ENCODE data around the gene PTPN22. TPM values are rescaled to one million over a fixed set of nuclear protein-coding genes. Genes with fewer than 3 reads are reported as not detected.

The PTPN22 gene
- total RNA-seq, 1 experiment from 2014 or later: 0.38 TPM

DNA sequence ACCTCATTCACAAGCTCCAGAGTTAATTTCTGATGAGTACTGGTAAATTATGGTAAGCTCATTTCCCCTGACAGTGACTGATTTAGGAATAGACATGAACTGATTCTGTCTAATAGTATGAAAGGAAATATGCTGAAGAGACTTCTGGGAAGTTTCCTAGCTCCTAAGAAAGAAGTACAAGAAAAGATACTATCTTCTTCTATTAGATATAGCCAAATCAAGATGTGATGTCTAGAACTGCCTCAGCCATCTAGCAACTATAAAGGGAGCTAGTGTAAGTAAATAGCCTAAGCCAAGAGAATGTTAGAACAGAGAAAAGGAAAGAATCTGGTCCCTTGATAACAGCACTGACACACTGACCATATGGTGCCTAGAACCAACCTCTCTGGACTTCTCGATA is 101.5 kb downstream of the PTPN22 start:
- TF ChIP-seq CTCF (IDR thresholded peaks at IDR 0.05; ENCODE audit: unreplicated experiment): no peak
- Mint-ChIP-seq H3K27ac (ENCODE audit: unreplicated experiment) (no peak overlapping the region), H3K36me3 (ENCODE audit: insufficient read depth, unreplicated experiment) (no peaks in the 10 kb centered on the region), H3K4me1 (ENCODE audit: low read depth, unreplicated experiment) (no peaks in the 10 kb centered on the region), H3K27me3 (ENCODE audit: unreplicated experiment) (no peaks in the 10 kb centered on the region), H3K9me3 (ENCODE audit: low read depth, unreplicated experiment) (no peaks in the 10 kb centered on the region), H3K4me3 (ENCODE audit: low read depth, unreplicated experiment) (no peak overlapping the region)
- BruUV-seq (replicated peaks): no TSS peak
- intact Hi-C loops (cut with micrococcal nuclease; ENCODE audit: unreplicated experiment): no loop called here
- no peak for DNase-seq
- CTCF ChIA-PET: no interaction called here

- CTCF ChIA-PET: no interaction called here
- Mint-ChIP-seq H3K36me3 (ENCODE audit: insufficient read depth, unreplicated experiment) (no peaks in the 10 kb centered on the region), H3K4me1 (ENCODE audit: low read depth, unreplicated experiment) (no peaks in the 10 kb centered on the region)
Measured at GRCh38 chr1:113769601-113769970, 101.9 kb downstream of the PTPN22 start.

DNA sequence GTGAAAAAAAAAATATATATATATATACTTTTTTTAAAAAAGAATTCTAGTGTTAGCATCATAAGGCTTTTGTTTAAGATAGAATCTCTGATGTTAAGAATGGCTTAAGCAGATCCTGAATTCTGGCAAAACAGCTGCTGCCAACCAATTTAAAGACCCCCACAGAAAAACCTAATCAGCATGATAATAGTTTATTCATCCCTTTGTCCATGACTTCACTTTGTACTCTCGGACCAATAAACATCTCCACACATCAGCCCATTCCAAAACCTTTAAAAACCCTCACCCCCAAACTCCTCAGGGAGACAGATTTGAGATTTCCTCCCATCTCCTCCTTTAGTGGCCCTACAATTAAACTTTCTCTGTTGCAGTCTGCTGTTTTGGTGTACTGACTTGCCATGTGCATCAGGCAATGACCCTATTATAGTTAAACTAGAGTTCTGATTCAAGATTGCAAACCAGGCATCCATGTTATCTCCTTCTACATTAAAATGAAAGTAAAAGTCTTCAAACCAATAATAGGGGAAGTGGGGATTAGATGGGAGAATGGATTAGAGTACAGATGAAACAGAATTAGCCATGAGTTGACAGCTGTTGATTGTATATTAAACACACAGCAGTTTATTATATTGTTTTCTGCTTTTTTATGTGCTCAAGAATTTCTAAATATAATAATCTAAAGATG is 102.5 kb downstream of the PTPN22 start:
- Mint-ChIP-seq H3K4me3 (ENCODE audit: low read depth, unreplicated experiment) (no peak overlapping the region), H3K27ac (ENCODE audit: unreplicated experiment) (no peak overlapping the region), H3K9me3 (ENCODE audit: low read depth, unreplicated experiment) (no peaks in the 10 kb centered on the region), H3K4me1 (ENCODE audit: low read depth, unreplicated experiment) (no peaks in the 10 kb centered on the region), H3K36me3 (ENCODE audit: insufficient read depth, unreplicated experiment) (no peaks in the 10 kb centered on the region), H3K27me3 (ENCODE audit: unreplicated experiment) (no peaks in the 10 kb centered on the region)
- BruUV-seq (replicated peaks): no TSS peak
- intact Hi-C loops (cut with micrococcal nuclease; ENCODE audit: unreplicated experiment): no loop called here
- TF ChIP-seq CTCF (IDR thresholded peaks at IDR 0.05; ENCODE audit: unreplicated experiment): no peak
- no peak for DNase-seq
- CTCF ChIA-PET: no interaction called here

More at GRCh38 chr1:113769601-113769970, 101.9 kb downstream of the PTPN22 start:
- Mint-ChIP-seq H3K9me3 (ENCODE audit: low read depth, unreplicated experiment) (no peaks in the 10 kb centered on the region), H3K27me3 (ENCODE audit: unreplicated experiment) (no peaks in the 10 kb centered on the region), H3K27ac (ENCODE audit: unreplicated experiment) (no peak overlapping the region), H3K4me3 (ENCODE audit: low read depth, unreplicated experiment) (no peak overlapping the region)
- no peak for DNase-seq
- no TSS peak for BruUV-seq (replicated peaks)
- intact Hi-C loops (cut with micrococcal nuclease; ENCODE audit: unreplicated experiment): no loop called here
- TF ChIP-seq CTCF (IDR thresholded peaks at IDR 0.05; ENCODE audit: unreplicated experiment): no peak

DNA sequence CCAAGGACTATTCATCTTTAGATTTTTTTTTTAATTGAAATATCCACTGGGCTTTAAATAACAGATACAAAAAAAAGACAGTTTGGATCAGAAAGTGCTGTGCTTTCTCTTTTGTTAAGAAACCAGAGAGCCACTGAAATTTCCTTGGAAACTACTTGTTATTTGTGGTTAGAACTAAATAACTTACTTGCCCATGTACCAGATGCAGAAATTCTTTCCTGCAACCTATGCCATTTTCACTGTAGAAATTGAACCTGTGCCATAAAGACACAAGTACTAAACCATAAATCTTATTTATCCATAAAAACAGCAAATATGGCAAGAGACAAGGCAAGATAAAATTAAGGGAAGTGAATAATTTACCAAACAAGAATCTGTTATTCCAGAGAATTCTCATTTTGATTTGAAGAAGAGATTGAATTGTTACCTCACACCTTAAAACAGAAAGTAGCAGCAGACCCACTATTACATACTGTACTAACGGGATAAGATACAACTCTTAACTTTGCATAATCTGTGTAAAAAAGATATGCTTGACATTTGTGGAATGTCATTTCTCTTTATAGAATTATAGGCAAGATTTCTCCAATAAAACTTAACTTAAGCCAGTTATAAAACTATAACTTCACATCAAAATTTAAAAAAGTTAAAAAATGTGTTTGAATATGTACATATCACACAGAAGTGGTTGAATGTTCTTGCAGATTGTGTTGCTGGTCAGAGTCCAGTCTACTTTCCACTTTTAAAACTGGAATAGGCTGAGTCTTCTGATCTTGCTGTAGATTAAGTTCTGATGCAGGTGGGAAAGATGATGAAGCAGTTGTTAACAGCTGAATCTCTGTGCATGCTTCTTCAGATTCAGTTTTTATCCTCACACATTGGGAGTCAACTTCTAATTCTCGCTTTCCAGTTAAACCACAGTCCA is 105.9 kb downstream of the PTPN22 start:
- Mint-ChIP-seq H3K4me1 (ENCODE audit: low read depth, unreplicated experiment) (no peaks in the 10 kb centered on the region), H3K27me3 (ENCODE audit: unreplicated experiment) (no peaks in the 10 kb centered on the region), H3K4me3 (ENCODE audit: low read depth, unreplicated experiment) (no peak overlapping the region), H3K27ac (ENCODE audit: unreplicated experiment) (no peak overlapping the region), H3K36me3 (ENCODE audit: insufficient read depth, unreplicated experiment) (no peaks in the 10 kb centered on the region), H3K9me3 (ENCODE audit: low read depth, unreplicated experiment) (no peaks in the 10 kb centered on the region)
- TF ChIP-seq CTCF (IDR thresholded peaks at IDR 0.05; ENCODE audit: unreplicated experiment): no peak
- intact Hi-C loops (cut with micrococcal nuclease; ENCODE audit: unreplicated experiment): no loop called here
- no TSS peak for BruUV-seq (replicated peaks)
- CTCF ChIA-PET: no interaction called here
- DNase-seq: no peak

Other genes with a start within 250 kb of the PTPN22 start
- gene PHTF1, start 112.2 kb downstream of the PTPN22 start, total RNA-seq (2022): 12.1 and 14.9 TPM in 2 replicates
- 9.6 and 9.9 TPM in 2 replicates for gene RSBN1, start 59.2 kb downstream of the PTPN22 start, total RNA-seq (2022)
- 13.0 and 16.8 TPM in 2 replicates for gene BCL2L15, start 15.9 kb upstream of the PTPN22 start, total RNA-seq (2022)
- 18.3 and 21.0 TPM in 2 replicates for gene AP4B1, start 33.1 kb upstream of the PTPN22 start, total RNA-seq (2022)
- 6.9 and 7.5 TPM in 2 replicates for gene DCLRE1B, start 33.6 kb upstream of the PTPN22 start, total RNA-seq (2022)
- gene HIPK1, start 57.6 kb upstream of the PTPN22 start, total RNA-seq (2022): 42.7 and 43.2 TPM in 2 replicates
- 0.24 TPM in 1 of 2 replicates, not detected in the other for gene OLFML3, start 107.8 kb upstream of the PTPN22 start, total RNA-seq (2022)

Data from Calu3 (cell line).